Esophagus squamous epithelium (tissue), 5 donors: Measurements from ENCODE around the gene CDC123. TPM values are rescaled to one million over a fixed set of nuclear protein-coding genes. Genes with fewer than 3 reads are reported as not detected.

Experiments used
- DNase-seq: peaks from one replicate; lab custom pipeline; 2025; lab: John Stamatoyannopoulos, UW
- H3K27ac ChIP-seq, 4 donors: fragments of 200-600 bp; sonication (generic); one replicate each; pipeline ENCODE4 v1.5.1; 2016 to 2019; ENCODE audit warnings: mild to moderate bottlenecking in 1 of 4
- H3K27me3 ChIP-seq, 4 donors: fragments of 200-600 bp; sonication (generic); 1 replicate in 3 of 4; 2 replicates in 1 of 4; pipeline versions ENCODE4 v1.5.1 to v1.6.0; 2017 to 2021; ENCODE audit warnings: antibody characterized with exemption in 1 of 4
- H3K36me3 ChIP-seq, 3 donors: fragments of 200-600 bp; sonication (generic); one replicate each; pipeline ENCODE4 v1.5.1; 2016 to 2019
- H3K4me1 ChIP-seq, 3 donors: fragments of 200-600 bp; sonication (generic); one replicate each; pipeline ENCODE4 v1.5.1; 2017 to 2019
- H3K4me3 ChIP-seq, 4 donors: fragments of 200-600 bp; sonication (generic); 1 replicate in 3 of 4; 2 replicates in 1 of 4; pipeline ENCODE4 v1.5.1; 2016 to 2019; ENCODE audit warnings: mild to moderate bottlenecking in 2 of 4, moderate library complexity in 1 of 4
- H3K9me3 ChIP-seq, 3 donors: fragments of 200-600 bp; sonication (generic); one replicate each; pipeline ENCODE4 v1.5.1; 2016 to 2019
- POLR2A ChIP-seq, 4 donors: fragments of 450-650 bp; IDR thresholded peaks; one replicate each; pipeline ENCODE4 v1.6.1; 2017; ENCODE audit warnings: antibody characterized with exemption in 4 of 4, mild to moderate bottlenecking in 4 of 4, moderate library complexity in 3 of 4
- WGBS, 2 donors: methylation state at CpG; one replicate each; pipeline ENCODE4 v1.1.5; 2018; 5-methylcytosine and 5-hydroxymethylcytosine counted together
- intact Hi-C: fragments of 100-400 bp; cut with DNase I; formaldehyde crosslinking; loops from one replicate; pipeline ENCODE4 v1.15.0; 2022
- total RNA-seq, 4 donors: library from RNA; depleted of rRNA; stranded (reverse); fragments of >200 nt; gene quantifications; one replicate each; pipeline ENCODE4 v1.1.0, GENCODE V29; 2016
- TF ChIP-seq, protein P1 (sequence below), 6 experiments: fragments of 450-650 bp in 4 of 6; fragments of 200-600 bp in 2 of 6; sonication (generic) in 2 of 6; IDR thresholded peaks; one replicate each; pipeline ENCODE4 v1.5.1; 2016 to 2019; ENCODE audit warnings: antibody characterized with exemption in 6 of 6, mild to moderate bottlenecking in 4 of 6, moderate library complexity in 4 of 6
- donor health status: DM: yes; HTN: yes; CAD: no.

The CDC123 gene
- total RNA-seq, 4 donors from 2014 or later: 37.4 to 84.8 (median 80.3) TPM

DNA sequence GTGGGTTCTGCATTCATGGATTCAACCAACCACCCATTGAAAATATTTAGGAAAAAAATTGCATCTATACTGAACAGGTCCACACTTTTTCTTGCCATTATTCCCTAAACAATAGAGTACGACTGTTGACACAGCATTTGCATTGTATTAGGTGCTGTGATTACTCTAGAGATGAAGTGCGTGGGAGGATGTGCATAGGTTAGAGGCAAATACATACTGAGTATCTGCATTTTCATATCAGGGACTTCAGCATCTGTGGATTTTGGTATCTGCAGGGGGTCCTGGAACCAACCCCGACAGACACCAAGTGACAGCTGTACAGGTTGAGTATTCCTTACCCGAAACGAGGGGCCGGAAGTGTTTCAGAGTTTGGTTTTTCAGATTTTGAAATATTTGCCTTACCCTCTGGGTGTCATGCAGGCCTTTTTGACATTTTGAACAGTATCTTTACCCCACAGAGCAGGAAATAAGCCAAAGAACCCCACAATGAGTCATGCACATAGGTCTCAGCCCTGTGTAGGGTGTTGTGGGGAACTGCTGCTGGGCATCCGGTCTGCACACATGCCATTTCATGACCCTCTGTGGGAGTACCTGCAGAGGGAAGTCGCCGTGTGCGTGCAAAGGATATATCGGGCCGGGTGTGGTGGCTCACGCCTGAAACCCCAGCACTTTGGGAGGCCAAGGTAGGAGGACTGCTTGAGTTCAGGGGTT is 14.8 kb upstream of the CDC123 start:
- Histone ChIP-seq H3K36me3 (peaks cover 9 to 100% (median 22%) of the 10 kb centered on the region in 3 donors), H3K4me3 (no peak overlapping the region), H3K9me3 (no peaks in the 10 kb centered on the region), H3K27ac (peak overlapping the region in 1 of 4 donors; percentile 39), H3K4me1 (peaks cover 0 to 9% (median 0%) of the 10 kb centered on the region in 3 donors), H3K27me3 (no peaks in the 10 kb centered on the region)
- intact Hi-C loops: no loop called here
- peak; percentile 8 for DNase-seq
- 72% methylated on average over 12 to 13 of the region's 13 CpGs for WGBS, 2 donors
- TF ChIP-seq POLR2A (IDR thresholded peaks at IDR 0.05): no peak
- TF ChIP-seq, protein P1, sequence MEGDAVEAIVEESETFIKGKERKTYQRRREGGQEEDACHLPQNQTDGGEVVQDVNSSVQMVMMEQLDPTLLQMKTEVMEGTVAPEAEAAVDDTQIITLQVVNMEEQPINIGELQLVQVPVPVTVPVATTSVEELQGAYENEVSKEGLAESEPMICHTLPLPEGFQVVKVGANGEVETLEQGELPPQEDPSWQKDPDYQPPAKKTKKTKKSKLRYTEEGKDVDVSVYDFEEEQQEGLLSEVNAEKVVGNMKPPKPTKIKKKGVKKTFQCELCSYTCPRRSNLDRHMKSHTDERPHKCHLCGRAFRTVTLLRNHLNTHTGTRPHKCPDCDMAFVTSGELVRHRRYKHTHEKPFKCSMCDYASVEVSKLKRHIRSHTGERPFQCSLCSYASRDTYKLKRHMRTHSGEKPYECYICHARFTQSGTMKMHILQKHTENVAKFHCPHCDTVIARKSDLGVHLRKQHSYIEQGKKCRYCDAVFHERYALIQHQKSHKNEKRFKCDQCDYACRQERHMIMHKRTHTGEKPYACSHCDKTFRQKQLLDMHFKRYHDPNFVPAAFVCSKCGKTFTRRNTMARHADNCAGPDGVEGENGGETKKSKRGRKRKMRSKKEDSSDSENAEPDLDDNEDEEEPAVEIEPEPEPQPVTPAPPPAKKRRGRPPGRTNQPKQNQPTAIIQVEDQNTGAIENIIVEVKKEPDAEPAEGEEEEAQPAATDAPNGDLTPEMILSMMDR (IDR thresholded peaks at IDR 0.05): no peak

DNA sequence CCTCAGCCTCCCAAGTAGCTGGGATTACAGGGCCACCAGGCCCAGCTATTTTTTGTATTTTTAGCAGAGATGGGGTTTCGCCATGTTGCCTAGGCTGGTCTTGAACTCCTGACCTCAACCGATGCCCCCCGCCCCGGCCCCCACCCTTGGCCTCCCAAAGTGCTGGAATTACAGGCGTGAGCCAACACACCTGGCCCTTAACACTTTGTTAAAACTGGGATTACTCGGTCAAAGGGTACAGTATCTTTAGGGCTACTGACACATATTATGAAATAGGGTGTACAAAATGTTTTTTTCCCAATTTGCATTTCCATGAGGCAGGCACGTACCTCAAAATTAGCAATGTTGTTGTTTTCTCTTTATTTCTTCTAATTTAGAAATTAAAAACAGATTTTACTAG is 11.8 kb upstream of the CDC123 start:
- H3K36me3 ChIP-seq: peaks cover 0 to 90% (median 11%) of the 10 kb centered on the region in 3 donors

DNA sequence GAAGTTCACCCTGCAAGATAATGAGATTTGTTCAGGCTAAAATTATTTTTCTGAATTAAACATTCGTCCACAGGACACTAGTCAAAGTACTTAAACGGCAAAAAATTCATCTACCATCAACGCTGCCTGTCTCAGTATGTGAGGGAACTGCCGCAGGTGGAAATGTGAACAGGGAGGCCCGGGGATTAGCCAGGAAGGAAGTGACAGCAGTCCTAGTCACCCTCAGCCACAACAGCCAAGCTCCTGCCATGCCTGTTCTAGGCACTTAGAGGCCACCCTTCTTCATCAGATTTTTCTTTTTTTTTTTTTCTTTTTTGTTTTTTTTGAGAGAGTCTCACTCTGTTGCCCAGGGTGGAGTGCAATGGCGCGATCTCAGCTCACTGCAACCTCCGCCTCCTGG is 9.7 kb upstream of the CDC123 start:
- H3K27me3 ChIP-seq: no peaks in the 10 kb centered on the region
- H3K9me3 ChIP-seq: no peaks in the 10 kb centered on the region
- no peaks in the 10 kb centered on the region for H3K4me1 ChIP-seq
- H3K36me3 ChIP-seq: peaks cover 0 to 71% (median 11%) of the 10 kb centered on the region in 3 donors
- no peak overlapping the region for H3K27ac ChIP-seq
- TF ChIP-seq, protein P1 (IDR thresholded peaks at IDR 0.05): no peak
- TF ChIP-seq POLR2A (IDR thresholded peaks at IDR 0.05): no peak
- intact Hi-C loops: no loop called here
- no peak overlapping the region for H3K4me3 ChIP-seq
- 80 to 82% methylated on average over 8 of the region's 8 CpGs for WGBS, 2 donors
- DNase-seq: no peak

More for the DNA sequence above, 11.8 kb upstream of the CDC123 start:
- DNase-seq: no peak
- H3K27me3 ChIP-seq: no peaks in the 10 kb centered on the region
- H3K9me3 ChIP-seq: no peaks in the 10 kb centered on the region
- no peak overlapping the region for H3K27ac ChIP-seq
- 84 to 93% methylated on average over 4 to 7 of the region's 7 CpGs for WGBS, 2 donors
- no peak overlapping the region for H3K4me3 ChIP-seq
- intact Hi-C loops: no loop called here
- TF ChIP-seq POLR2A (IDR thresholded peaks at IDR 0.05): no peak
- peaks cover 0 to 9% (median 0%) of the 10 kb centered on the region in 3 donors for H3K4me1 ChIP-seq

DNA sequence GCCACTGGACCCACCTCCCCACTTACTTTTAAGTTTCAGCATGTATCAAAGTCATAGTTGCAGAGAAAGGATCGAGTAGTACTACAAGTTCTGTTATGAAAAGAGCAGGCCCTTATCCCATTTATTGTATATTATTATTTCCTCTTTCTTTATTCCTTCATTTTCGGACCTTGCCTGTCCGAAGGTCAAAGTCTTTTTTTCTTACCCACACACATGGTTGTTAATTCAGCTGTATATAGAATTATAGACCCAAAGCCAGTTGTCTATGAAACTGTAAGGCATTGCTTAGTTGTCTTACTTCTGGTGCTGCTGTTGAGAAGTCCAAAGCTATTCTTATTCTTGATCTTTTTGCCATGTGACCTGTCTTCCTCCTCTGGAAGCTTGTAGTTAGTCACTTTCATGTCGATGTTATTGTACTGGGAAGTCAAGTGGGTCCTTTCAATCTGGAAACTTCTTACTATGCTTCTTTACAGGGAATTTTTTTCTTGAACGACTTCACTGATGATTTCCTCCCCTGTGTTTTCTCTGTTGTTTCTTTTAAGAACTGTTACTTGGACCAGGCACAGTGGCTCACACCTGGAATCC is 8.6 kb upstream of the CDC123 start:
- H3K36me3 ChIP-seq: peaks cover 0 to 71% (median 11%) of the 10 kb centered on the region in 3 donors
- H3K27me3 ChIP-seq: no peaks in the 10 kb centered on the region
- WGBS, 2 donors: 83 to 89% methylated on average over 5 of the region's 5 CpGs
- H3K4me3 ChIP-seq: no peak overlapping the region
- H3K9me3 ChIP-seq: no peaks in the 10 kb centered on the region
- no peak for DNase-seq
- intact Hi-C loops: no loop called here
- H3K4me1 ChIP-seq: peaks cover 0 to 11% (median 0%) of the 10 kb centered on the region in 3 donors
- TF ChIP-seq, protein P1 (IDR thresholded peaks at IDR 0.05): no peak
- no peak for TF ChIP-seq POLR2A (IDR thresholded peaks at IDR 0.05)
- H3K27ac ChIP-seq: no peak overlapping the region

DNA sequence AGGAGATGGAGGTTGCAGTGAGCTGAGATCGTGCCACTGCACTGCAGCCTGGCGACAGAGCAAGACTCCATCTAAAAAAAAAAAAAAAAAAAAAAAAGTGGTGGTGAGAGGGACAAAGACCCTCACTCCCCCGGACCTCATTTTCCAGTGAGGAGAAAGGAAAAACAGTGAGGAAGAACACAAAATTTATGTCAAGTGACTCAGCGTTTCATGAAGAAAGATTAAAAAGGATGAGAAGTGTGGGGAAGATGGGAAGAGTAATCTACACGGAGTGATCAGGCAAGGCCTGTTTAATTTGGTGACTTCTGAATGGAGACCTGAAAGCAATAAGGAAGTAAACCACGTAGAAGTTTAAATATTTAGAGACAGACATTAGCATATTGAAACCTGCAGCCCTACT is 7.3 kb upstream of the CDC123 start:
- intact Hi-C loops: no loop called here
- Histone ChIP-seq H3K9me3 (no peaks in the 10 kb centered on the region), H3K4me1 (peaks cover 0 to 23% (median 5%) of the 10 kb centered on the region in 3 donors), H3K4me3 (no peak overlapping the region), H3K27ac (no peak overlapping the region), H3K36me3 (peaks cover 0 to 64% (median 11%) of the 10 kb centered on the region in 3 donors), H3K27me3 (no peaks in the 10 kb centered on the region)
- DNase-seq: no peak
- TF ChIP-seq POLR2A (IDR thresholded peaks at IDR 0.05): no peak
- TF ChIP-seq, protein P1 (IDR thresholded peaks at IDR 0.05): no peak
- 84 to 90% methylated on average over 5 to 6 of the region's 6 CpGs for WGBS, 2 donors
